Measurements from ENCODE around the gene SLC6A6.

DNA sequence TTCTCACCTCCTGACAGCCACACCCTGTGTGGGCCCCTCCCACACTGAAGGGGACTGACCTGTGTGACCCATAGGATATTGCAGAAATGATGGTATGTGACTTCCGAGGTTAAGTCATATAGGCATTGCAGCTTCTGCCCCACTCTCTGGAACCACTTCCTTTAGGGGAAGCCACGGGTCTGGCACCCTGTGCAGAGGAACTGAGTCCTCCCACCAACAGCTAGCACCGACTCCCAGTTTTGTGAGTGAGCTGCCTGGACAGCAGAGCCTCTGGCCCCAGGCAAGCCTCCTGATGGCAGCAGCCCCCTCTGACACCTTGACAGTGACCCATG, 24.6 kb upstream of the SLC6A6 start:
- TF ChIP-seq, protein P1, sequence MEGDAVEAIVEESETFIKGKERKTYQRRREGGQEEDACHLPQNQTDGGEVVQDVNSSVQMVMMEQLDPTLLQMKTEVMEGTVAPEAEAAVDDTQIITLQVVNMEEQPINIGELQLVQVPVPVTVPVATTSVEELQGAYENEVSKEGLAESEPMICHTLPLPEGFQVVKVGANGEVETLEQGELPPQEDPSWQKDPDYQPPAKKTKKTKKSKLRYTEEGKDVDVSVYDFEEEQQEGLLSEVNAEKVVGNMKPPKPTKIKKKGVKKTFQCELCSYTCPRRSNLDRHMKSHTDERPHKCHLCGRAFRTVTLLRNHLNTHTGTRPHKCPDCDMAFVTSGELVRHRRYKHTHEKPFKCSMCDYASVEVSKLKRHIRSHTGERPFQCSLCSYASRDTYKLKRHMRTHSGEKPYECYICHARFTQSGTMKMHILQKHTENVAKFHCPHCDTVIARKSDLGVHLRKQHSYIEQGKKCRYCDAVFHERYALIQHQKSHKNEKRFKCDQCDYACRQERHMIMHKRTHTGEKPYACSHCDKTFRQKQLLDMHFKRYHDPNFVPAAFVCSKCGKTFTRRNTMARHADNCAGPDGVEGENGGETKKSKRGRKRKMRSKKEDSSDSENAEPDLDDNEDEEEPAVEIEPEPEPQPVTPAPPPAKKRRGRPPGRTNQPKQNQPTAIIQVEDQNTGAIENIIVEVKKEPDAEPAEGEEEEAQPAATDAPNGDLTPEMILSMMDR (IDR thresholded peaks at IDR 0.05; ENCODE audit: insufficient read depth, low read length, poor library complexity, severe bottlenecking): no peak
- no peak for TF ChIP-seq EZH2phosphoT487 (conservative IDR thresholded peaks at IDR 0.05; ENCODE audit: low read length)

All from SU-DHL-6 (cell line).